HG03442 (cell line): ENCODE data around the gene GNA12.

Experiments used
- ATAC-seq: cut with Tn5 transposase; IDR thresholded peaks from one replicate; pipeline ENCODE4 v1.9.1; 2021; ENCODE audit warnings: mild to moderate bottlenecking, moderate library complexity; ENCODE audit not compliant: unreplicated experiment

The GNA12 gene

DNA sequence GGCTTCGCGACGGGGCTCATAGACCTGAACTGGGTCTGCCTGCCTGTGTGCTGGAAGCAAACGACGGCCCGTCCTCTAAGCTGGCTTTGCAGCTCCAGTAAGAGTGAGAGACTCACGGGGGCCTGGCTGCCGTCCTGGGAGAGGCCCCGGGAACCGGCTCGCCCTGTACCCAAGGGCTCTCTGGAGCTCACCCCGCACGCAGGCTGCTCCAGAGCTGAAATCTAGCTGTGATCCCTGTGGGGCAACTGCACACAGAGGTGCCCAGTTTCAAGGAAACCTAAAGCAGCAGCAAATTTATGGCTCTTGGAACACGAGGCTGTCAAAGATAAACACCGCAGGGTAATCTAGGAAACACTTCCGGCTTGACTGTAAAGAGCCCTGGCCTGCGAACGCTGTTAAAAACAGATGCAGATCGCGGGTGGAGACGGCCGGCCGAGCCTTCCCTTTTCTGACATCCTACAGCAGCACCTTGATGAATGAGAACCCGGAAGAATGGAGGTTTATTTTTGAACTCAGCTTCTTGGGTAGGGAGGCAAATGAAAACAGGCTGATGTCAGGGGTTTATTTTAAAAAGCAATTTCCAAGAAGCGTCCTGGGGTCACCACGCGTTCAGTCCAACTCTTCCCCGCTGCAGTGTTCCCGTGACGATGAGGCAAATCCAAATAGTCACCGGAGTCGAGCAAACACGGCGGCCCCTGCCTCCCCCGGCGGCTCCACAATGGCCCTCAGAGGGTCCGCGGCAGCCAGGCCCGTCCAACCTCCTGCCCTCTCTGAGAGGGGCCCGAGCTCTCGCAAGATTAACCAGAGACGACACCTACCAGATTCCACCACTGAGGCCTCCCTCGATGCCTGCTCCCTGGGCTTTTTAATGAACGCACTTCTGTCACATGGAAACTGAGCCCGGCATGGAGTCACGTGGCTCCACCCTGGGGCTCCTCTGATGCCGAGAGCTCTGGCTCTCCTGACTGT is 126.5 kb downstream of the GNA12 start:
- ATAC-seq, result no peak

DNA sequence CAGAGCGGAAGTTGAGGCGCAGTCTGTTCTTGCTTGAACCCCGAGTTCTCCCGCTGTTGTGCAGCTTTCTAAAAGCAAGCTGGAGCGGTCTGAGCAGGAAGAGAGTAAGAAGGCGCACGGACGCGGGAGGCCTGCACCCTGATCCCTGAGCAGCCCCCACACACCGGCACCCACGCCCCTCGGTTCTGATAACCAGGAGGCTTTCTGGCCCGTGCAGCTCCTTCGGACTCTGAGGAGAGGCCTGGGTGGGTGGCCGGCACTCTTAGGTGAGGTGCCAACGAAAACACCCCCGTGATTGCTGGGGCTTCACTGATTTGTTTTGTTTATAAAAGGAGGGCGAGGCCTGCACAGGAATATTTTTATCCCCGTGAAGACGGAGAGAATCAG is 127.2 kb downstream of the GNA12 start:
- no peak for ATAC-seq

DNA sequence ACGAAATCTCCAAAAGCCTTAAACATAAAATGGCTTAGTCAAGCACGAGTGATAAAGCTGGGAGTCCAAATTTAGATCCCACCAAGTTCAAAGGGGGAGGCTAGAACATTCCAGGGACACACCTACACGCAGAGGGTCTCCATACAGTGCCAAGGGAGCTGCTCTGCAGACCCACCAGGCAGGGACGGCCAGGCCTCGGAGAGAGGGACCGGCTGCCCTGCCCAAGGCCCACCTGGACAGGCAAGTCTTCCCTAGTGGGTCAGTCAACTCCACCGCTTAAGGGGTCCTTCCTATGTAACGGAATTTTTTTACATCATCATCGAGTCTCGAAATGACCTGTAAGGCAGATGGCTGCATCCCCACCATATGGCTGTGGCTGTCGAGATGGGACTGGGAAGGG is 127.6 kb downstream of the GNA12 start:
- ATAC-seq, result no peak

DNA sequence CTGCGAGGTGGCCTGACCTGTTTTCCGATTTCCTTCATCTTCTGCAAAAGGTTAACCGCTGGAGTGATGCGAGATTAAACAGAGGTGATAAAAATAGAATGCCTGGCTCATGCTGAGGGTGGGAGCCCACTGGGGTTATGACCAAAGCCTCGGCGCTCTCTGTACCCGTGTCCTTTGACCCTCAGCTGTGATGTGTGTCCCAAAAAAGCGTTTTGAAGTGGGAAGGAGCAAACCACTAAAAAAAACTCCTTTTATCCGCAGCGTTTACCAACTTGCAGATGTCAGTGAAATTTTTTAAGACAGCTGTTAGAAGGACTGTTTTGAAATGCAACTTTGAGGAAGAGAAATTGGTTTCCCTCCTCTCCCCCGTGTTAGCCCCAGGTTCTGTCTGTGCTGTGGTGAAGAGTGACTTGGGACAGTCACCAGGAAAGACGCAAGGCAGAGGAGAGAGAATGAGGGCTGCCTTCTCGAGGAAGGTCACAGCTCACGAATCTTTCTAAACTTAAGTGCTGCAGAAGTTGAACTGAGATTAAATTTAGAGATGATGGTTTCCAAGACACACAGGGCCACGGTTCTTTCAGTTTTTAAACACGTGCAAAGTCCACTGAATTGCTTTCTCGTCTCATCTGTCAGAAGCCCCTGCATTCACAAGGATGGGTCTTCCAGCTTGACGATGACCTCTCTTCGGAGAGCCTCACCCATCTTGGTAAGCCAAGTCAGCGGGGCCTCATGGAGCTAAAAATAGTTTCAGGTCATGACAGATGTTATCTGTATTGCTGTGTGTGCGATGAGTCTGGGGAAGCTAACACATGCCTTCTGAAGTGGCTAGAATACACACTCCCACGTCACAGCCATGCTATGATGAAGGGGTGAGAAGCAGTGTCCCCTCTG is 128.5 kb downstream of the GNA12 start:
- ATAC-seq, result no peak

DNA sequence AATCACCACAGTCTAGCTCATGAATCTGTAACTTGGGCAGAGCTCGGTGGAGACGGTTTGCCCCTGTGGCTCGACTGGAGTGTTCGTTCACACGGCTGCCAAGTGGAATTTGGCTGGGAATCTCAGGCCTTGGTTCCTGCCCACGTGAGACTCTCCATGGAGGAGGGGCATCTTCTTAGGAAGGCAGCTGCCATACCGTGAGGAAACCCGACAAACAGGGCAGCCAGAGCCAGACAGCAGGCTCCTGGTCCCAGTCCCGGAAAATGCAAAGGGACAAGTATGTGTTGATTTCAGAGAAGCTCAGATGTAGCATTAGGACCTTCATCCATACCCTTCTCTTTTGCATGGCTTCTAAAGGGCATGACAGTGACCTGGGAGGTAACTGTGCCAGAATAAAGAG is 129.5 kb downstream of the GNA12 start:
- no peak for ATAC-seq

DNA sequence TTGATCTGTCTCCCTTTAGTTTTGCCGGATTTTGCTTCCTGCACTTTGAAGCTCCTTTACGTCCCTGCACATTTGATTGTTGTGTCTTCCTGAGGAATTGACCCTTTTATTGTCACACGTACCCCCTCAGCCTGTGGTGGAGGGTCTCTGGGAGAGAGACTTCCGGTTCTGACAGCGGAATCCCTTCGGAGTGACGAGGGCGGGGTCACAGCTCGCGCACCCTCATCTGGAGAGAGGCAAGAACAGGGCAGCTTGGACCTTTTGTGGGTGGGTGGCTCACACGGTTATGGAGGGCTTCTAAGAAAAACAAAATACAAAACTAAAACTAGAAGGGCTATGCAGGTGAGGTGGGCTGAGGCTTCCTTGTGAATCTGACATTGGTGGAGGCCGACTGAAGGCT is 130.1 kb downstream of the GNA12 start:
- no peak for ATAC-seq

DNA sequence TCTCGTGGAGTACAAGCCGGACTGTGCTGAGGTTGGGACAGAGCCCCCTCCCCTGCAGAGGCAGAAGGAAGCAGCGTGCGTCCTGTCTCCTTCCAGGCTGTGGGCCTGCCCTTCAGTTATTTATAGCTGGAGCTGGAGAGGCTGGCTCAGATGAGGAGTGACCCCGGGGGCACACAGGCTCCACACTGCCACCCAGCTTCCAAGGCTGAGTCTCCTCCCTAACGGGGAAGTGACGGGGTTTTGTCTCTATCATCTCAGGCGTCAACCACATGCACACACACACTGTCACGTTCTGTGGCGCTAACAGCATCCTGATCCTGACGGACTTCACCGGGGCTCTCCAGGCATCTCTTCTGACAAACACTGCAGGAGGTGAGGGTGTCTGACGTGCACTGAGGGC is 130.7 kb downstream of the GNA12 start:
- ATAC-seq, result no peak

DNA sequence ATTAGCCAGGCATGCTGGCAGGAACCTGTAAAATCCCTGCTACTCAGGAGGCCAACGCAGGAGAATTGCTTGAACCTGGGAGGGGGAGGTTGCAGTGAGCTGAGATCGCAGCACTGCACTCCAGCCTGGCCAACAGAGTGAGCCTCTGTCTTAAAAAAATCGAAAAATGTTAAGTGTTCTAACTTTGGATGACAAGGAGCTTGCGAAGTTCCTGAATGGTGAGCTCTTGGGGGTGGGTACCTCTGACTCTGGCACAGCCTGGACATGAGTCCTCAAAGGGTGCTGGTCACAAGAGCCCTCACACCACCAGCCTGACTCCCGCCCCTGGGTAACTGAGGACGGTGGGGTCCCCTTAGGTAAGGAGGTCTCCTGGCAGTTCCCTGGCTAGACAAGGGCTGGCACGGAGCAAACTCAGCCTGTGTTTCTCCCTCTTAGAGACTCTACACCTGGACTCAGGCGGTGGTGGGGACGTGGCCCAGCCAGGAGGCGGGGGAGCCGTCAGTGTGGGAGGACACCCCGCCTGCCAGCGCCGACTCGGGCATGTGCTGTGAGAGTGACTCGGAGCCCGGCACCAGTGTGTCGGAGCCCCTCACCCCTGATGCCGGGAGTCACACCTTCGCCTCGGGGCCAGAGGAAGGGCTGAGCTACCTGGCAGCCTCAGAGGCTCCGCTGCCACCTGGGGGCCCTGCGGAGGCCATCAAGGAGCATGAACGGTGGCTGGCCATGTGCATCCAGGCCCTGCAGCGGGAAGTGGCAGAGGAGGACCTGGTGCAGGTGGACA is 132.0 kb downstream of the GNA12 start:
- ATAC-seq, result no peak

DNA sequence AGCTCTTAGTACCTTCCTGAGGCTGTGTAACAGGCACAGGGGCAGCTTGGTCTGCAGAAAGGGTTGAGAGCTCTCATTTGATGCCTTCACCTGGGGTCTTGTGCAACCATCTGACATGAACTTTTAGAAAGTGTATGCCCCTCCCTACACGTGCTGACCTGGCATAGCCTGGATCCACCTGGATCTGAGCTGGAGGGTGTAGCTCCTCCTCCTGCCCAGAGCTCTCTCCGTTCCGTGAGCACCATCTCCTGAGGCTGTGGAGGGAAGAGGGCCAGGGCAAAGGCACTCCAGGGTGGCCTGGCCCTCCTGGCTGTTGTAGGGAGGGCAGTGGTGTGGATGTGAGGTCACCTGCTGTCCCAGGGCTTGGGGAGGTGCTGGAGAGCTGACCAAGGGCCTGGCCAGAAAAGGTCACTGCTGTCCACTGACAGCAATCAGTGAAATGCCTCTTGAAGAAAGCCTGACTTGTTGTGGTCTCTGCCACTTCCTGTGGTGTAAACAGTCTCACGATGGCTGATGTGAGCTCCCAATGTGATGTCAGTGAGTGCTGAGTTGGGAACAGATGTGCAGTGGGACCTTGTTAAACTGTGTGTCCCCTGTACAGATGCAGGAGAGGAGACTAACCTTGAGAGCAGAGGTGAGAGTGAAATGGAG is 133.1 kb downstream of the GNA12 start:
- ATAC-seq, result peak; percentile 36

DNA sequence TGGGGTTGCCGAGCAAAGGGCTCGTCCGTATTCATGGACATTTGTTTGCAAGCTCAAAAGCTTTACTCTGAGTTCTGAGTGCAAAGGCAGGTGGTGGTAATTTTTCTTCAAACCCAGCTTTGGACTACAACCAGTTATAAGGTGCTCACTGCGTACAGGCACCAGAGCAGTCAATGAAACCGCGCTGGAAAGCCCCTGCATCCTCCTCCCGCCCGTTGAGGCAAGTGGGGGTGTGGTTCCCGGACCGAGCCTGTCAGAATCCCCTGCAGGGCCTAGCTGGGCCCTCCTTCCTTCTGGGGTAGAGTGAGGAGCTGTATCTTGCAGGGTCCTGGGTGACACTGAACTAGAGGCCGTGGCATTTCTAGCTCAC is 133.8 kb downstream of the GNA12 start:
- ATAC-seq, result peak; percentile 44

DNA sequence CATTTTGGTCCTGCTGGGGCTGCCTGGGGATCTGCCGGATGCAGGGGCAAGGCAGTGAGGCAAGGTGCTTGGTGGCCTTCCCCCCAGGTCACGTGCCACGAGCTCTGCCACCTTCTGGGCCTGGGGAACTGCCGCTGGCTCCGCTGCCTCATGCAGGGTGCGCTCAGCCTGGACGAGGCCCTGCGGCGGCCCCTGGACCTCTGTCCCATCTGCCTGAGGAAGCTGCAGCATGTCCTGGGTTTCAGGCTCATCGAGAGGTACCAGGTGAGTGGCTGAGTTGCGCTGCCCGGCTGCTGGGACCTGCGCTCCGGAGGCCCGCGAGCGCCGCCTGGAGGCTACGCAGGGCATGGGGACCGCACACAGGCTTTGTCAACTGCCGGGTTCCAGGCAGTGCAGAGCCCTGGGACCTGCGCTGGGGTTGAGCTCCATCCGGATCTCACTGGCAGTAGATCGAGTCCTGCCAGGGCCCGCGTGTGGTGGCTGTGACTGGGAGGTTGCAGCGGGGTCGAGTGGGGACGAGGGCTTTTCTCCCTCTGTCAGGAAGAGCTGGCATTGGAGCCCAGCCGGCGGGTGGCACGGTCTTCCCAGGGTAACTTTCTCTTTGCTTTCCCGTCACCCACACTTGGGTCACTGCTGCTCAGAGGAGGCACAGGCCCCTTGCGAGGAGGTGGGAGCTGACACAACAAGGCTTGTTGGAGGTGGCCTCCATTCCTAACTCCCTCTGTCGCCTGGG is 134.4 kb downstream of the GNA12 start:
- peak; percentile 82 for ATAC-seq

DNA sequence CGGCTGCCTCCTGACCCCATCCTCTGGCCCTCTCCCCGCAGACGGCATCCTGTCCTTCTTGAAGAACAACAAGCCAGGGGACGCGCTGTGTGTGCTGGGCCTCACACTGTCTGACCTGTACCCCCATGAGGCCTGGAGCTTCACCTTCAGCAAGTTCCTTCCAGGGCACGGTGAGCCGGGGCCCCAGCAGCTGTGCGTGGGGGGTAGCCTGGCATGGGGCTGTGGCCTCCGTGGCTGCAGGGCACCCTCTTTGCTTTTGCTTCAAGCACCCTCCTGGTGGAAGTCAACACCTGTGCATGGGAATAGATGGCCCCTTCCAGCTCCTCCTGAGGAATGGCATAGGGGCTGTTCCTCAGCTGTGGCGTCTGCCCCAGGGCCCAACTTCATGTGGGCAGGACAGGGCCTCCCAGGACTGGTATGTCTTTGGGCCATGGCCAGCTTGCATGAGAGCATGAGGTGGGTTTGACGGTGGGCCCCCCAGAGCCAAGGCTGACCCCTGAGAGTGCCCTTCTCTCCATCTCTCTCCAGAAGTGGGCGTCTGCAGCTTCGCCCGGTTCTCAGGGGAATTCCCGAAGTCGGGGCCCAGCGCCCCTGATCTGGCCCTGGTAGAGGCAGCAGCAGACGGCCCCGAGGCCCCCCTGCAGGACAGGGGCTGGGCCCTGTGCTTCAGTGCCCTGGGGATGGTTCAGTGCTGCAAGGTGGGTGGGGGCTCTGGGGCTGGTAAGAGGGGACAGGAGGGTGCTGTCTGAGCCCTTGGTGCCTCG is 135.4 kb downstream of the GNA12 start:
- no peak for ATAC-seq

DNA sequence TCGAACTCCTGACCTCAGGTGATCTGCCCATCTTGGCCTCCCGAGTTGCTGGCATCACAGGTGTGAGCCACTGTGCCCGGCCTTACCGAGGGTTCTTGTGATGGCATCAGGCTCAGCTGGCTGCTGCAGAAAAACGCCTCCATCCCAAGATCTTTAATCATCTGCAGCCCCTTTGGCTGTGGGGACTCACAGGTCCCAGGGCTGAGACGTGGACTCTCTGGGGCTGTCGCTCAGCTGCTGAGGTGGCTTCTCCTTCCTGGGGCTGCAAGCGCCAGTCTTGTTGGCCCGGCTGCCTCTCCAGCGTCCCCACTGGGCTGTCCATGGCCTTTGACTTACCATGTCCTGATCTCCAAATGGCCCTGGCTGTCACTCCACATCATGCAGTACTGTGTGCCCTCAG is 136.1 kb downstream of the GNA12 start:
- ATAC-seq, result no peak

DNA sequence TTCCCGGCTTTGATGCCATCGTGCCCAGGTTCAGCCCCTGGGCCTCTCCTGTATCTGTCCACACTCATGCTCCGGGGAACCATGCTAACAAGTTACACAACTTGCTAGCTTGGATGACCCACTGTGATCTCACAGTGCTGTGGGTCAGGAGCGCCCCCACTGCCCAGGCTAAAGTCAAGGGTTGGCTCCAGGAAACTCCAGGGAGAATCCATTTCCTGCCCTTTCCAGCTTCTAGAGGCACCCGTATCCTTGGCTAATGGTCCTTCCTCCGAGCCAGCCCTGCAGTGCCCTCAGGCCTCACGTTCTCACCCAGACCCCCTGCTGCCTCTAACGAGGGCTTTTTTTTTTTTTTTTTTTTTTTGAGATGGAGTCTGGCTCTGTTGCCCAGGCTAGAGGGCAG is 136.6 kb downstream of the GNA12 start:
- no peak for ATAC-seq

DNA sequence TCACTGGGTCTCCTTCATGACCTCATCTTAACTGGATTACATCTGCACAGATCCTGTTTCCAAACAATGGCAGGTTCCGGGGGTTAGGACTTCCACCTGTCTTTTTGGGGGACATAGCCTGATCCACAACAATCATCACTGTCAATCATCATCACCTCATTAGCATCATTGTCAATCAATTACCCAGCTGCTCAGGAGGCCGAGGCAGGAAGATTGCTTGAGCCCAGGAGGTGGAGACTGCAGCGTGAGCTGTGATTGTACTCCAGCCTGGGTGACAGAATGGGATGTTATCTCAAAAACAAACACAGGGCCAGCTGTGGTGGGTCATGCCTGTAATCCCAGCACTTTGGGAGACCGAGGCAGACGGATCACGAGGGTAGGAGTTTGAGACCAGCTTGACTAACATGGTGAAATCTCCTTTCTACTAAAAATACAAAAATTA is 137.4 kb downstream of the GNA12 start:
- ATAC-seq, result no peak

DNA sequence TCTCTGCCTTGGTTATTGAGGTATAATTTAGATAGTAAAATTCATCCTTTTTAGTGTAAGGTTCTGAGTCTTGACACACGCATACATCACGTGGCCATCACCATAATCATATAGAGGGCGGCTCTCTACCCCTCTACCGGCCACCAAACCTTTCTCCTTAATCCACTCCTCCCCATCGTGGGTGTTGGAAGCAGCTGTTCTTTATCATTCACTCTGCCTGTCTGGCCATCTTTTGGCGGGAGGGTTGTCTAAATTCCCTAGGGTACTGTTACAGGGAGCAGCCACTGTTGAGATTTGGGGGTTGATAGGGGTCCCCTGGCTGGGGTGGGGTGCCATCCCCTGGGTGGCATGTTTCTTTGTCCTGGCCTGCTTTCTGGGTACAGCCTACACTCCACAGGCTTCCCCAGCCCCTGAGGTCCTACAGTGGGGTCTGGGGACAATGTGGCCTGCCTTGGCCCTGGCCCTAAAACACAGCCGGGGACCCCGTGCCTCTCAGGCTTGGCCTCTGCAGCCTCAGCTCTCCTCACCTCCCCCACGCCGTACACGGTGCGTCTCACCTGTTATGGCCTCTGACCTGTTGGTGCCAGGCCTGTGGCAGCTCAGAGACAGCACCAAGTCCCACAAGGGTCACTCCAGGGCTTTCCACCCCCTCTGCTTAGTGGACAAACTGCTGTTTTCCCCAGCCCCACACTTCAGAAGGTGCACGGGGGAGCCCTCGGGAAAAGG is 138.6 kb downstream of the GNA12 start:
- no peak for ATAC-seq

DNA sequence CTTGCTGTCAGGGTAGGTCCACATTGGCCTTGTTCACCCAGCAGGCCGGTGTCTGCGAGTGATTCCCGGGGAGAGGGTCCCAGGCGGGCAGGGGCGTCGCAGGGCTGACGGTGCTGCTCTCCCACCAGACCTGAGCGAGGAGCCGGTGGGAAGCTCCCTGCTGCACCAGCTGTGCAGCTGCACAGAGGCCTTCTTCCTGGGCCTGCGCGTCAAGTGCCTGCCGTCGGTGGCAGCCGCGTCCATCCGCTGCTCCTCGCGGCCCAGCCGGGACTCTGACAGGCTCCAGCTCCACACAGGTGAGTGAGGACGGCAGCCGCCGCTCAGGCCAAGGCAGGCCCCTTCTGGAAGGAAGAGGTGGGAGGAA is 141.5 kb downstream of the GNA12 start:
- no peak for ATAC-seq

DNA sequence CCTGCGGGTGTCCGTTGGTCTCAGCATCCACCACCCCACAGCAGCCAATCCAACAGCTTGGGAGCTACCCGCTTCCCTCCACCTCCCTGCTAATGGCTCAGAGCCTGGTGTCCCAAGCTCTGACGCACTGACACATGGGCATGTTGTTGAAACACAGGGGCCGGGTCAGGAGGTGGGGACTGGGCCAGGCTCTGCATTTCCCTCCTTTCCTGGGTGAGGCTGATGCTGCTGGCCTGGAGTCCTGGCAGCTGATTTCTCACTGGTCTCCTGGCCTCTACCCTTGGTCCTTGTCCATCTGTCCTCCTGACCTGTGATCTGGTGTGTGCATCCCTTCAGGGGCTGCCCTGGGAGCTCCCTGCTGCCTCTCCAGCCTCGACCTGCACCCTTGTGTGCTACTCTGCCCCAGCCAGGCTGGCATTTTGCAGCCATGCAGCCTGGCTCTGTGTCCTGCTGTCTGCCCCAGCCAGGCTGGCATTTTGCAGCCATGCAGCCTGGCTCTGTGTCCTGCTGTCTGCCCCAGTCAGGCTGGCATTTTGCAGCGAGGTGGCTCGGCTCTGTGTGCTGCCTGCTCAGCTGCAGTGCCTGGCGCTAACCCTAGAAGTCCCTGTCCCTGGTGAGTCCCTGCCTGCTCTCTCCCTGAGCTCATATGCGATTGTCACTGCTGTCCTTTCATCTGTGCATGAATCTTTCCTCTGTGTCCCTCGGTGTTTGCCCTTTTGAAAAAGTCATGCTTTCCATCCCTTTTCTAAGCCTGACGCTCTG is 142.1 kb downstream of the GNA12 start:
- ATAC-seq, result no peak
